Measurements from ENCODE around the gene UGT1A4.

The UGT1A4 gene

GRCh38 chr2:233718552-233718951, at the start of gene UGT1A4:
Gene UGT1A4 (plus strand): TSS chr2:233718736. CDS start chr2:233718821, 85 bp downstream.
- no peak for DNase-seq (ENCODE audit: low read depth)
- no peak for TF ChIP-seq CTCF (IDR thresholded peaks at IDR 0.05; ENCODE audit: control insufficient read depth, extremely low read depth, insufficient read depth)
- no peak within 1 kb of the TSS for H3K4me3 ChIP-seq (ENCODE audit: low read depth, low read length)

DNA sequence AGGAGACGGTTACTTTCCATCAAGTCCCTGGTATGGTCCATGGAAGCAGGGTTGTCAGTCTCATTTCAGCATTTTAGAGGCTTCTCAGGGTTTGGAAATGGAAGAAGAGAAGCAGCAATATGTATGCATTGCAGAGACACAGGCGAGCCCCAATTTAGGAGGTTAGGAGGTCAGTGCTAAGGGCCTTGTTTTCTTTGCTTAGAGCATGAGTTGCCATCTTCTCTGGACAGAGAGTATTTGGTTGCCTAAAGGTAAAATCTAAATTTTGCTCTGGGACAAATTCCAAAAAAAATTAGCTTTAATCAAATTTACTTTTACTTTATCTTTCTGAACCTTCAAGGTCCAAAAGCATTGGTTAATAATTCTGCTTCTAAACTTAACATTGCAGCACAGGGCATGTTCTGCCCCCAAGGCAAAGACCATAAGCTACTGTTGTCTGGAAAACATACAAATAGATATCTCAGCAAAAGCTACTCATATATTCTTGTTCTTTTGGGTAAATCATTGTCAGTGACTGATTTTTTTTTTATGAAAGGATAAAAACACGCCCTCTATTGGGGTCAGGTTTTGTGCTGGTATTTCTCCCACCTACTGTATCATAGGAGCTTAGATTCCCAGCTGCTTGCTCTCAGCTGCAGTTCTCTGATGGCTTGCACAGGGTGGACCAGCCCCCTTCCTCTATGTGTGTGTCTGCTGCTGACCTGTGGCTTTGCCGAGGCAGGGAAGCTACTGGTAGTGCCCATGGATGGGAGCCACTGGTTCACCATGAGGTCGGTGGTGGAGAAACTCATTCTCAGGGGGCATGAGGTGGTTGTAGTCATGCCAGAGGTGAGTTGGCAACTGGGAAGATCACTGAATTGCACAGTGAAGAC, 47.0 kb upstream of the UGT1A4 start, which contains the start of gene UGT1A9:
TSS of gene UGT1A9 (plus strand) at position 609 of the 872 bp plus-strand sequence. CDS start at position 646, 37 bp downstream.
- TF ChIP-seq CTCF (IDR thresholded peaks at IDR 0.05; ENCODE audit: control insufficient read depth, extremely low read depth, insufficient read depth): no peak
- no peak within 1 kb of the TSS for H3K4me3 ChIP-seq (ENCODE audit: low read depth, low read length)
- DNase-seq (ENCODE audit: low read depth): no peak

- H3K4me3 ChIP-seq (ENCODE audit: low read depth, low read length): no peak overlapping the region
- DNase-seq (ENCODE audit: low read depth): no peak
- no peak for TF ChIP-seq CTCF (IDR thresholded peaks at IDR 0.05; ENCODE audit: control insufficient read depth, extremely low read depth, insufficient read depth)
These were observed 45.6 kb upstream of the UGT1A4 start for GRCh38 chr2:233672886-233673285.

DNA sequence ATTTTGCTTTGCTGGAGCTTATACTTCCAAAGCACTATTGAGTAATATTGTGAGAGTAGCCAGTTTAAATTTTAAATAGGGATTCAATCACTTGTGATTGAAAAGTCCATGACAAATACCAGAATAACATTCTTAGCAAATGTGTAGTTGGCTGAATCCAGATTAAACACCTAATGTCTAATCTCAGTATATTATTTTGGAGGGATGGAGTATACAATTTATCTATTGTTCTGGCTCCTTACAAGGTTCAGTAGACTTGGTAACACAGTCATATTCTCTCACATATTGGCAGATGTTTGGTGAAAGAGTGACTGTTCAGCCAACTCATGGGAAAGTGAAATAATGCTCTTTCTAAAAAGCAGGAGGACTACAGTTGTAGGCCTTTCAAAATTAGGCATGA, 44.6 kb upstream of the UGT1A4 start:
- no peak for DNase-seq (ENCODE audit: low read depth)
- TF ChIP-seq CTCF (IDR thresholded peaks at IDR 0.05; ENCODE audit: control insufficient read depth, extremely low read depth, insufficient read depth): no peak
- no peak overlapping the region for H3K4me3 ChIP-seq (ENCODE audit: low read depth, low read length)

- DNase-seq (ENCODE audit: low read depth): no peak
- no peak for TF ChIP-seq CTCF (IDR thresholded peaks at IDR 0.05; ENCODE audit: control insufficient read depth, extremely low read depth, insufficient read depth)
- no peak overlapping the region for H3K4me3 ChIP-seq (ENCODE audit: low read depth, low read length)
These were observed 44.2 kb upstream of the UGT1A4 start for GRCh38 chr2:233674314-233674713.

GRCh38 chr2:233674995-233675394, 43.5 kb upstream of the UGT1A4 start:
- DNase-seq (ENCODE audit: low read depth): no peak
- H3K4me3 ChIP-seq (ENCODE audit: low read depth, low read length): no peak overlapping the region
- TF ChIP-seq CTCF (IDR thresholded peaks at IDR 0.05; ENCODE audit: control insufficient read depth, extremely low read depth, insufficient read depth): no peak
